ENCODE measurements around the gene GRK4.

The GRK4 gene

GRCh38 chr4:3077796-3078195 is 114.4 kb downstream of the GRK4 start:
- no peak overlapping the region for H3K27ac ChIP-seq (replicated peaks)
- no peak for DNase-seq (ENCODE audit: low read depth in 1 of 2, low spot score in 1 of 2)
- no peaks in the 10 kb centered on the region for H3K27me3 ChIP-seq (ENCODE audit: insufficient read depth, poor library complexity, severe bottlenecking)
- H3K4me3 ChIP-seq (replicated peaks; ENCODE audit: insufficient read depth, low read length) = no peak overlapping the region
- no peak for TF ChIP-seq GABPA (IDR thresholded peaks at IDR 0.05; ENCODE audit: low read depth)
- TF ChIP-seq POLR2AphosphoS5 (IDR thresholded peaks at IDR 0.05; ENCODE audit: low read depth) = no peak
- TF ChIP-seq, protein P1, sequence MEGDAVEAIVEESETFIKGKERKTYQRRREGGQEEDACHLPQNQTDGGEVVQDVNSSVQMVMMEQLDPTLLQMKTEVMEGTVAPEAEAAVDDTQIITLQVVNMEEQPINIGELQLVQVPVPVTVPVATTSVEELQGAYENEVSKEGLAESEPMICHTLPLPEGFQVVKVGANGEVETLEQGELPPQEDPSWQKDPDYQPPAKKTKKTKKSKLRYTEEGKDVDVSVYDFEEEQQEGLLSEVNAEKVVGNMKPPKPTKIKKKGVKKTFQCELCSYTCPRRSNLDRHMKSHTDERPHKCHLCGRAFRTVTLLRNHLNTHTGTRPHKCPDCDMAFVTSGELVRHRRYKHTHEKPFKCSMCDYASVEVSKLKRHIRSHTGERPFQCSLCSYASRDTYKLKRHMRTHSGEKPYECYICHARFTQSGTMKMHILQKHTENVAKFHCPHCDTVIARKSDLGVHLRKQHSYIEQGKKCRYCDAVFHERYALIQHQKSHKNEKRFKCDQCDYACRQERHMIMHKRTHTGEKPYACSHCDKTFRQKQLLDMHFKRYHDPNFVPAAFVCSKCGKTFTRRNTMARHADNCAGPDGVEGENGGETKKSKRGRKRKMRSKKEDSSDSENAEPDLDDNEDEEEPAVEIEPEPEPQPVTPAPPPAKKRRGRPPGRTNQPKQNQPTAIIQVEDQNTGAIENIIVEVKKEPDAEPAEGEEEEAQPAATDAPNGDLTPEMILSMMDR (IDR thresholded peaks at IDR 0.05; ENCODE audit: insufficient read depth, low read length) = no peak
- TF ChIP-seq REST (IDR thresholded peaks at IDR 0.05; ENCODE audit: insufficient replicate concordance, low read depth) = no peak
- no peak for TF ChIP-seq SPI1 (IDR thresholded peaks at IDR 0.05; ENCODE audit: borderline replicate concordance, low read depth)

- Histone ChIP-seq H3K4me3 (replicated peaks; ENCODE audit: insufficient read depth, low read length) (no peak overlapping the region), H3K27ac (replicated peaks) (no peak overlapping the region), H3K27me3 (ENCODE audit: insufficient read depth, poor library complexity, severe bottlenecking) (no peaks in the 10 kb centered on the region)
- TF ChIP-seq SPI1 (IDR thresholded peaks at IDR 0.05; ENCODE audit: borderline replicate concordance, low read depth) = no peak
- TF ChIP-seq POLR2AphosphoS5 (IDR thresholded peaks at IDR 0.05; ENCODE audit: low read depth) = no peak
- TF ChIP-seq GABPA (IDR thresholded peaks at IDR 0.05; ENCODE audit: low read depth) = no peak
- TF ChIP-seq, protein P1 (IDR thresholded peaks at IDR 0.05; ENCODE audit: insufficient read depth, low read length) = no peak
- TF ChIP-seq REST (IDR thresholded peaks at IDR 0.05; ENCODE audit: insufficient replicate concordance, low read depth) = no peak
- peak in 1 of 2 experiments; percentile 55 for DNase-seq (ENCODE audit: low read depth in 1 of 2, low spot score in 1 of 2)
Measured at GRCh38 chr4:3079694-3080123, 116.3 kb downstream of the GRK4 start.

DNA sequence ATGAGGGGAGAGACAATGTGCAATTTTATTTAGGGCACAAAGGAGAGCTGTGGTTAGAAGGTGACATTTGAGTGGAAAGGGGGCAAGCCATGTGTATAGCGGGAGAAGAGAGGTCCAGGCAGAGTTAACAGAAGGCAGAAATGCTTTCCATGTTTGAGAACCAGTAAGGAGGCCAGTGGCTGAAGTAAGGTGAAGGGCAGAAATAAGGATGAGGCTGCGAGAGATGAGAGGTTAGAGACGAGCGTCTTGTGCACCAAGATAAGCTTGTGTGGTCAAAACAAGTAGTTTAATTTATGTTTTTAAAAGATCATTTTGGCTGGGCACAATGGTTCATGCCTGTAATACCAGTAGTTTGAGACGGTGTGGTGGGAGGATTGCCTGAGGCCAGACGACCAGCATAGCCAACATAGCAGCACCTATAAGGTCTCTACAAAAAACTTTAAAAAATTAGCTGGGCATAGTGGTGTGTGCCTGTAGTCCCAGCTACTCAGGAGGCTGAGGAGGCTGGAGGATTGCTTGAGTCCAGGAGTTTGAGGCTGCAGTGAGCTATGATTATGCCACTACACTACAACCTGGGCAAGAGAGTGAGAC is 119.6 kb downstream of the GRK4 start:
- Histone ChIP-seq H3K4me3 (replicated peaks; ENCODE audit: insufficient read depth, low read length) (no peak overlapping the region), H3K27ac (replicated peaks) (no peak overlapping the region), H3K27me3 (ENCODE audit: insufficient read depth, poor library complexity, severe bottlenecking) (no peaks in the 10 kb centered on the region)
- no peak for TF ChIP-seq POLR2AphosphoS5 (IDR thresholded peaks at IDR 0.05; ENCODE audit: low read depth)
- TF ChIP-seq SPI1 (IDR thresholded peaks at IDR 0.05; ENCODE audit: borderline replicate concordance, low read depth) = no peak
- no peak for TF ChIP-seq GABPA (IDR thresholded peaks at IDR 0.05; ENCODE audit: low read depth)
- TF ChIP-seq, protein P1 (IDR thresholded peaks at IDR 0.05; ENCODE audit: insufficient read depth, low read length) = no peak
- TF ChIP-seq REST (IDR thresholded peaks at IDR 0.05; ENCODE audit: insufficient replicate concordance, low read depth) = no peak
- DNase-seq (ENCODE audit: low read depth in 1 of 2, low spot score in 1 of 2) = no peak

Measured in HL-60 (cell line).